GM12878 (cell line): ENCODE measurements around the gene CAPSL. TPM values are rescaled to one million over a fixed set of nuclear protein-coding genes. Genes with fewer than 3 reads are reported as not detected.
A peak's percentile ranks its signal among the peaks of the same experiment; 100 is the strongest.

ENCODE experiments used
- ATAC-seq: fragments of 200-7000 bp; cut with Tn5 transposase; 3 replicates; pipeline ENCODE4 v1.9.1; 2020; ENCODE audit warnings: mild to moderate bottlenecking, moderate library complexity
- BruUV-seq: library from RNA; stranded (reverse); fragments of 400-500 nt; replicated peaks from 2 replicates; lab custom pipeline; 2021; lab: Mats Ljungman, UMichigan
- CTCF ChIA-PET: fragments of 300-600 bp; sonication (Branson Sonifier 250); formaldehyde crosslinking; extraction: SDS; loops from one replicate; lab custom pipeline; 2021; ENCODE audit warnings: inconsistent platforms; lab: Yijun Ruan, JAX
- POLR2A ChIA-PET: fragments of 350-600 bp; formaldehyde crosslinking; extraction: SDS; loops from one replicate; lab custom pipeline; 2021; ENCODE audit warnings: inconsistent platforms; lab: Charles Lee
- RAD21 ChIA-PET: fragments of 300-600 bp; sonication (Branson Sonifier 250); formaldehyde crosslinking; loops from one replicate; lab custom pipeline; 2023; ENCODE audit warnings: antibody characterized with exemption; ENCODE audit not compliant: unreplicated experiment; lab: Charles Lee
- SMC1A ChIA-PET: fragments of 300-600 bp; sonication (Branson Sonifier 250); formaldehyde crosslinking; loops from one replicate; lab custom pipeline; 2023; ENCODE audit not compliant: unreplicated experiment, uncharacterized antibody; lab: Charles Lee
- DNase-seq: peaks from one replicate; pipeline ENCODE4 v3.0.0-alpha.2; 2011; ENCODE audit warnings: low read depth, low spot score
- FAIRE-seq: peaks from 3 replicates; lab custom pipeline; 2011; peaks lifted over from hg19 to GRCh38; lab: Jason Lieb, UNC
- H2AFZ ChIP-seq: 2 replicates; pipeline ENCODE4 v1.6.0; 2011; ENCODE audit warnings: low read depth, low read length, control low read depth; ENCODE audit not compliant: control insufficient read depth
- H3K27ac ChIP-seq: 2 replicates; pipeline ENCODE4 v1.5.1; 2011; ENCODE audit warnings: control low read depth; ENCODE audit not compliant: control insufficient read depth, insufficient read depth
- H3K27me3 ChIP-seq, 2 experiments: replicated peaks in 1 of 2; 2 replicates each; pipeline versions ENCODE4 v1.6.0 to v1.6.1; 2011; ENCODE audit warnings: low read length in 1 of 2; ENCODE audit not compliant: control insufficient read depth in 2 of 2, insufficient read depth in 2 of 2
- H3K36me3 ChIP-seq, 2 experiments: 2 replicates each; pipeline ENCODE4 v1.5.1; 2011; ENCODE audit warnings: low read length in 1 of 2; ENCODE audit not compliant: control insufficient read depth in 2 of 2, insufficient read depth in 2 of 2
- H3K4me1 ChIP-seq: 2 replicates; pipeline ENCODE4 v1.6.1; 2011; ENCODE audit warnings: mild to moderate bottlenecking, low read length, moderate library complexity, mixed read lengths; ENCODE audit not compliant: control insufficient read depth, insufficient read depth
- H3K4me2 ChIP-seq: 2 replicates; pipeline ENCODE4 v1.6.0; 2011; ENCODE audit warnings: control low read depth; ENCODE audit not compliant: control insufficient read depth, insufficient read depth
- H3K4me3 ChIP-seq: fragments of 200-600 bp; sonication (generic); 2 replicates; pipeline ENCODE4 v1.5.1; 2016
- H3K79me2 ChIP-seq: 2 replicates; pipeline ENCODE4 v1.6.0; 2011; ENCODE audit warnings: low read length; ENCODE audit not compliant: control insufficient read depth, insufficient read depth
- H3K9ac ChIP-seq: 2 replicates; pipeline ENCODE4 v1.8.0; 2011; ENCODE audit warnings: low read length, control low read depth, mixed read lengths; ENCODE audit not compliant: control insufficient read depth, insufficient read depth
- H3K9me3 ChIP-seq: replicated peaks from 3 replicates; pipeline ENCODE4 v1.5.1; 2011; ENCODE audit warnings: mild to moderate bottlenecking, low read length; ENCODE audit not compliant: control insufficient read depth, insufficient read depth
- H4K20me1 ChIP-seq: 2 replicates; pipeline ENCODE4 v1.6.0; 2011; ENCODE audit not compliant: control insufficient read depth, insufficient read depth
- ATF7 ChIP-seq: fragments of 450-650 bp; IDR thresholded peaks from 2 replicates; pipeline ENCODE4 v1.6.1; 2016; ENCODE audit warnings: low read depth, mild to moderate bottlenecking
- CEBPZ ChIP-seq: fragments of 150-350 bp; IDR thresholded peaks from 2 replicates; pipeline ENCODE4 v1.6.1; 2016; ENCODE audit warnings: low read depth, low read length
- DPF2 ChIP-seq: fragments of 450-650 bp; IDR thresholded peaks from 2 replicates; pipeline ENCODE4 v1.6.1; 2017; ENCODE audit warnings: mild to moderate bottlenecking
- HDAC6 ChIP-seq: fragments of 200-600 bp; sonication (generic); IDR thresholded peaks from one replicate; pipeline ENCODE4 v1.8.0; 2017; ENCODE audit warnings: antibody characterized with exemption; ENCODE audit not compliant: unreplicated experiment
- HDGF ChIP-seq: fragments of 450-650 bp; IDR thresholded peaks from 2 replicates; pipeline ENCODE4 v1.6.1; 2016; ENCODE audit warnings: antibody characterized with exemption
- IKZF1 ChIP-seq: fragments of 450-650 bp; conservative IDR thresholded peaks from 2 replicates; pipeline ENCODE4 v1.6.1; 2017; ENCODE audit warnings: antibody characterized with exemption, mild to moderate bottlenecking
- MTA2 ChIP-seq: fragments of 450-650 bp; IDR thresholded peaks from 2 replicates; pipeline ENCODE4 v1.6.1; 2016; ENCODE audit warnings: low read depth, mild to moderate bottlenecking, moderate library complexity
- MYC ChIP-seq: IDR thresholded peaks from 2 replicates; pipeline ENCODE4 v1.6.1; 2011; ENCODE audit warnings: mild to moderate bottlenecking, low read length, moderate library complexity, inconsistent platforms; ENCODE audit not compliant: insufficient read depth, insufficient replicate concordance, insufficient read length, severe bottlenecking
- NBN ChIP-seq: fragments of 450-650 bp; IDR thresholded peaks from 2 replicates; pipeline ENCODE4 v1.6.1; 2016
- NFYA ChIP-seq: IDR thresholded peaks from 2 replicates; pipeline ENCODE4 v1.6.1; 2011; ENCODE audit warnings: low read depth, mild to moderate bottlenecking, low read length, improper control_type of control experiment, borderline replicate concordance
- PKNOX1 ChIP-seq: fragments of 450-650 bp; IDR thresholded peaks from 2 replicates; pipeline ENCODE4 v1.6.1; 2016; ENCODE audit warnings: mild to moderate bottlenecking
- RB1 ChIP-seq: fragments of 450-650 bp; formaldehyde crosslinking; IDR thresholded peaks from 2 replicates; pipeline ENCODE4 v1.6.1; 2017; ENCODE audit warnings: mild to moderate bottlenecking, borderline replicate concordance
- SMAD5 ChIP-seq: IDR thresholded peaks from 2 replicates; pipeline ENCODE4 v1.6.1; 2016; ENCODE audit warnings: antibody characterized with exemption, low read depth
- ZNF274 ChIP-seq: IDR thresholded peaks from one replicate; pipeline ENCODE4 v1.8.0; 2011; ENCODE audit not compliant: insufficient read length, insufficient read depth
- WGBS: methylation state at CpG from one replicate; pipeline ENCODE4 v1.1.6; 2016; ENCODE audit warnings: low lambda C conversion rate; ENCODE audit not compliant: insufficient replicate concordance, insufficient coverage; ENCODE audit errors: missing lambda C conversion rate; 5-methylcytosine and 5-hydroxymethylcytosine counted together
- in situ Hi-C: fragments of 300-500 bp; cut with MboI; formaldehyde crosslinking; loops from 9 replicates; pipeline ENCODE4 v1.14.3; 2018; ENCODE audit warnings: mixed read lengths
- intact Hi-C: fragments of 100-400 bp; cut with micrococcal nuclease; formaldehyde crosslinking; loops from one replicate; pipeline ENCODE4 v1.14.2; 2022; ENCODE audit not compliant: unreplicated experiment
- polyA plus RNA-seq, 11 experiments: library from polyadenylated mRNA; depleted of rRNA in 4 of 11; unstranded in 6 of 11; stranded (reverse) in 5 of 11; fragments of >200 nt; fragmentation: Nextera tagmentation in 4 of 11; fragmentation: Illumina TruSeq in 1 of 11; extraction: Ambion mirVana in 4 of 11; extraction: Trizol in 1 of 11; gene quantifications; 1 replicate in 1 of 11; 2 replicates in 10 of 11; pipeline versions ENCODE4 v1.2.1 to v1.2.3, GENCODE V29; 2011 to 2016; ENCODE audit warnings: inconsistent platforms in 2 of 11, missing spikeins in 2 of 11, low read depth in 1 of 11
- total RNA-seq, 4 experiments: library from RNA; depleted of rRNA in 3 of 4; stranded (reverse); fragments of >200 nt in 3 of 4; fragmentation: Illumina TruSeq in 1 of 4; extraction: Trizol in 1 of 4; gene quantifications; 2 replicates each; pipeline versions ENCODE4 v1.2.1 to v1.2.3, GENCODE V29; 2013 to 2021

The CAPSL gene
- total and polyA plus RNA-seq, 10 of the 15 experiments (the other 5 are each of a cell fraction or from before 2014, with no cell fraction given): 0.19 to 0.57 (median 0.20) TPM; not detected in 7

GRCh38 chr5:35902046-35902672 is 36.3 kb downstream of the CAPSL start (continued):
- TF ChIP-seq CEBPZ: no peak
- TF ChIP-seq SMAD5: no peak
- no peak for TF ChIP-seq PKNOX1
- TF ChIP-seq RB1: no peak

GRCh38 chr5:35900972-35901695 is 37.3 kb downstream of the CAPSL start:
- ATAC-seq (peak; percentile 9), FAIRE-seq (no peak), DNase-seq (no peak)
- H3K36me3 ChIP-seq: no peaks in the 10 kb centered on the region
- ChIA-PET SMC1A (interaction anchor here (1.1 to 13.7 kb wide), 7 partner anchors 10 to 107 kb away, joined by 3 to 238 read pairs (median 6); partner anchors contain the start of gene IL7R), CTCF (interaction anchor here (1.0 to 2.4 kb wide), 5 partner anchors 28 to 124 kb away, joined by 3 to 8 read pairs (median 5); no protein-coding TSS in a partner anchor)
- no peak overlapping the region for H2AFZ ChIP-seq
- intact Hi-C loops (no loop called here), in situ Hi-C loops (no loop called here)
- no peak overlapping the region for H3K9ac ChIP-seq
- H3K27me3 ChIP-seq: no peaks in the 10 kb centered on the region
- no peaks in the 10 kb centered on the region for H3K9me3 ChIP-seq
- peak overlapping the region; percentile 50; the same call in 1 of the 2 replicates for H3K4me2 ChIP-seq
- WGBS: 88% methylated on average over 3 of the region's 3 CpGs
- peaks cover 52% of the 10 kb centered on the region for H3K4me1 ChIP-seq
- TF ChIP-seq MYC (no peak), IKZF1 (peak; percentile 42), HDGF (no peak), DPF2 (0 out of 2 replicates have a peak, but pooled peaks have one; percentile 28), NBN (no peak), NFYA (no peak), MTA2 (0 out of 2 replicates have a peak, but pooled peaks have one; percentile 42), ZNF274 (no peak), HDAC6 (no peak), ATF7 (0 out of 2 replicates have a peak, but pooled peaks have one; percentile 37)
- TF ChIP-seq, all 136 proteins: peak for 4
- H3K27ac ChIP-seq: peak overlapping the region; percentile 59
- BruUV-seq: no TSS peak
- ChIA-PET RAD21 (interaction anchor here (0.6 to 2.3 kb wide), 11 partner anchors 16 to 282 kb away, joined by 3 to 10 read pairs (median 3); no protein-coding TSS in a partner anchor), POLR2A (interaction anchor here (0.7 to 5.6 kb wide), 6 partner anchors 19 to 51 kb away, joined by 3 to 23 read pairs (median 3); no protein-coding TSS in a partner anchor)
- H3K4me3 ChIP-seq: no peak overlapping the region
- no peaks in the 10 kb centered on the region for H3K79me2 ChIP-seq
- no peaks in the 10 kb centered on the region for H4K20me1 ChIP-seq
